Renal pelvis (tissue), 12 donors: ENCODE measurements around the gene KIF7. TPM values are rescaled to one million over a fixed set of nuclear protein-coding genes. Genes with fewer than 3 reads are reported as not detected.
"Not testable (repeated sequence)": the region's sequence is repeated elsewhere in the genome, so short reads cannot be mapped to it uniquely, and the experiment has no call there.

Source experiments
- DNase-seq: peaks from one replicate; pipeline ENCODE4 v3.0.0-alpha.2; 2013
- long read RNA-seq, 16 experiments: transcript quantifications; one replicate each; lab custom pipeline, GENCODE V29; 2026
- polyA plus RNA-seq, 3 donors: library from polyadenylated mRNA; unstranded; fragments of 120-200 nt; gene quantifications; one replicate each; pipeline ENCODE4 v1.2.1, GENCODE V29; 2013; ENCODE audit not compliant: insufficient read length in 3 of 3

Gene KIF7
- 10 to 100 TPM; 13.0 to 17.1 (median 14.1) TPM for polyA plus RNA-seq
- long read RNA-seq, donor 1, result 0 reads
- long read RNA-seq, donor 2, result 0 reads
- long read RNA-seq, donor 3, result 0 reads
- long read RNA-seq, donor 4, result 0 reads
- long read RNA-seq, donor 5, result 0 reads
- long read RNA-seq, donor 6, result 0 reads
- long read RNA-seq, donor 7, result 0 reads
- long read RNA-seq, donor 8, result 0 reads
- long read RNA-seq, donor 9, full-length matches to known transcripts, result 1 of 1 reads
- long read RNA-seq, donor 9, partial matches to known transcripts, result 0 of 1 reads
- long read RNA-seq, donor 9, other reads (novel, unspliced or antisense), result 0 of 1 reads
- long read RNA-seq, donor 10, result 0 reads
- long read RNA-seq, donor 11, result 0 reads
- long read RNA-seq, donor 12, full-length matches to known transcripts, result 1 of 7 reads
- long read RNA-seq, donor 12, partial matches to known transcripts, result 6 of 7 reads
- long read RNA-seq, donor 12, other reads (novel, unspliced or antisense), result 0 of 7 reads
- long read RNA-seq, donor 13, result 0 reads
- long read RNA-seq, donor 14, result 0 reads
- long read RNA-seq, donor 15, result 0 reads
- long read RNA-seq, donor 16, result 0 reads

DNA sequence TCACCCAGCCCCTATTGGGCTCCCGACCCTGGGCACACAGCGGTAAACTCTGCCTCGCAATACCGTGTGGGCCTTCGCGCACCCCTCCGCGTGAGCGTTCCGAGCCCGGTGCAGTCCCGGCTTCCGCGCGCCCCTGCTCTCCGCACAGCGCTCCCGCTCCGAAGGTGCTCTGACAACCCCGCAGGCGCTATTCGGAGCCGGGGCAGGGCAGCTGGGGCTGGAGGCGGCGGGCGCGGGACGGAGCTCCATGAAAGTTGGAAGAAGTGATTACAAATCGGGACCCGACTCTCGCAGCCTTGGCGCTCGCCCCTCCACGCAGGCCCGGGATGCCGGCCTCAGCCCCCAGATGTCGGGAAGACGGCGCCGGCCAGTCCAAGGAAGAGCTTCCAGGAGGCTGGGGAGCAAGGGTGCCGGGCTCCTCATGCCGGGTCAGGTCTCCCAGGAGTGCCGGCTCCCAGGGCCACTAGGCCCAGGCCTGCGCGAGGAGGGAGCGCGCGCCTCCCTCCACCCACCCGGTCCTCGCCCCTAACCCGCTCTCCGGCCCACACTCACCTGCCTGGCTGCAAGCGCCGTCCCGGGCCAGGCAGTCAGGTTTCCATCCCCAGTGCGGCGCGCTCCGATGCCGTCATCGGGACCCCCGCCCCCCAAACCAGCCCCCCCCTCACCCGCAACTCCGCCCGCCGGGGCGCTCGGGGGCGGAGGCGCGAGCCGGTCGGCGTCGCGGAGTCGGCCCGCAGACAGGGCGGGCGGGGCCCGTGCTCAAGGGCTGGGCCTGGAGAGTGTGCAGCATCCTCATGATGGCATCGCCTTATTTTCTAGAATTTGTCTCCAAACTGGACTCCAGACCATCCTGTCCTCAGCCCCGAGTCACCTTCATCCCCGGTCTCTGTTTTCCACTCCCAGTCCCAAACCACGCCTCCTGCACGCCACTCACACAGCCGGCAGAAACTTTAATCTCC lies at the start of gene KIF7:
Gene KIF7, minus strand, starts transcription at position 621 of the 959 bp plus-strand sequence. CDS start 2,537 bp downstream, outside the sequence.
- peak; percentile 76 for DNase-seq

DNA sequence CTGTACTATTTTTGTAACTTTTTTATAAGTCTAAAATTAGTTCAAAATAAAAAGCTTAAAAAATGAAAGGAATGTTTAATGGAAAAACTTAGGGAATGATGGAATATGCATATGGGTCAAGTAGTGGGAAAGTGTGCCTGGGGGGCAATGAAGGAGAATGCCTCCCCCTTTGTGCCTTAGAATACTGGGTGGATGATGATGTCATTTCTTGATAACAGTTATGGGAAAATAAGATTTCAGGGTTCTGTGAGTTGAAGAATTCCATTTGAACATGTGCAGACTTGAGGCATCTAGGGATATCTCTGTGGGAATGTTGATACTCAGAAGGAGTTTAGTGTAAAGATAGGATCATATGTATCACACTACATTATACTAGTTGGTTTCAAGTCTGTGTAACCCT lies 49.1 kb upstream of the KIF7 start:
- no peak for DNase-seq

- DNase-seq, result no peak
Observed at GRCh38 chr15:89695198-89695597, 39.9 kb upstream of the KIF7 start.

- DNase-seq, result no peak
Observed at GRCh38 chr15:89693696-89694095, 38.4 kb upstream of the KIF7 start.

DNA sequence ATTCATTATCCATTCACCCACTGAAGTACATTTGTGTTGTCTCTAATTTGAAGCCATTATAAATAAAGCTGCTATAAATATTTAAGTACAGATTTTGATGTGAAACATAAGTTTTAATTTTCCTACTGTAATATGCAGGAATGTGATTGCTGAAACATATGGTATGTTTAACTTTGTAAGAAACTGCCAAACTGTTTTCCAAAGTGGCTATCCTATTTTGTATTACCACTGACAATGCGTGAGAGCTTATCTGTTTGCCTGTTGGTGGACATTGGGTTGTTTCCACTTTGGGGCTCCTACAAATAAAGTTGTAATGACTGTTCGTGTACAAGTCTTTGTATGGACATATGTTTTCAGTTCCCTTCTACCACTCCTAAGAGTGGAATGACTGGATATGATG lies 37.8 kb upstream of the KIF7 start:
- no peak for DNase-seq

DNA sequence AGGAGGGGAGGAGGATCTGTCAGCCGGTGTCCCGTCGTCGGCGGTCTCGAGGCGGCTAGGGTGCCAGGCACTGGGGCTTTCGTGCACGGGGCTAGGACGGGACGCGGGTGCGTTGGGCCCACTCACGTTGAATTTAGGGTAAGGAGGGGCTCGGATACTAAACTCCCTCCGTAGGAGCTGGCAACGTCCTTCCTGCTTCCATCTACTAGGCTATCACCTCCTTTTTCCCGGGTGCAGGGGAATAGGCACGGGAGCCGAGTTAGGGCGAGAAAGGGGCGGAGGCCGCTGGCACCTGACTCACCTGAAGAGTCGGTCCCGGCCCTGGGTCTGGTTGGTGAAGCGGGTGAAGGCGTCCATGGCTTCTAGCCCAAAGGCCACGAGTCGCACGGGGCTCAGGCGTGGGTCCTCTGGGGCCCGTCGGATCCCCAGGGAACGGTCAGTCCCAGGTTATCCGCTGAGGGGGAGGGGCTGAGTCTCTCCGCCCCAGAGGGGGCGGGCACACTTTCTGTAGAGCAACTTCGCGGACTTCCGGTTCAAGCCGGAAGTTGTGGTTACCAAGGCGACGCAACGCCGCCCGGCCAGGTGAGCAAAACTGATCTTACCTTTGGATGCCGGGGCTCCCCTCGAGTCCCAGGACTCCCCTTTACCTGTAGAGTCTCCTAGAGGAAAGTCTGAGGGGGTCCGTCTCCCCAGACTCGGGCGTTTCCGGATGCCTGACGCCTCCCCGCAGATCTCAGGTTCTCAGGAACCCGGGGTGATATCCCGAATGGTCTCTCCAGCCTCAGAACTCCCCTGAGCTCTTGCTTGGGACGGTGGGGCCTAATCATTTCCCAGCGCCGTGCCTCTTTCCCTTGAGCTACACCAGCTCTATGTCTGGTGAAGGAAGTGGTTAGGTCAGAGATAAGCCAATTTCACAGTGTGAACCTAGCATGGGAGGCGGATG lies 35.3 kb upstream of the KIF7 start, which contains the start of the genes PEX11A and WDR93:
Gene PEX11A, minus strand, starts transcription at position 479 of the 943 bp plus-strand sequence. Its CDS starts 122 bp downstream, at position 357.
Gene WDR93, plus strand, starts transcription at position 536 of the 943 bp plus-strand sequence. CDS start 10,936 bp downstream, outside the sequence.
- peak; percentile 86 for DNase-seq

DNA sequence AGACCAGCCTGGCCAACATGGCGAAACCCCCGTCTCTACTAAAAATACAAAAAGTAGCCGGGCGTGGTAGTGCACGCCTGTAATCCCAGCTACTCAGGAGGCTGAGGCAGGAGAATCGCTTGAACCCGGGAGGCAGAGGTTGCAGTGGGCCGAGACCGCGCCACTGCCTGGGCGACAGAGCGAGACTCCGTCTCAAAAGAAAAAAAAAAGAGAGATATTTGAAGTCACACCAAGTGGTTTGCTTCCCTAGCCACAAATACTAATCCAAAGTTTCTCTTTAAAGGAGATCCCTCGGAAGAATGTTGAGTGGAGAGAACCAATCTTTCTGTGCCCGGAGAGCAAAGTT lies 34.6 kb upstream of the KIF7 start:
- DNase-seq, result not testable (repeated sequence)

GRCh38 chr15:89686522-89686921 lies 31.3 kb upstream of the KIF7 start:
- DNase-seq, result no peak

- no peak for DNase-seq
Observed at GRCh38 chr15:89685995-89686394, 30.7 kb upstream of the KIF7 start.

- no peak for DNase-seq
Observed at GRCh38 chr15:89681146-89681545, 25.9 kb upstream of the KIF7 start.

- no peak for DNase-seq
Observed at GRCh38 chr15:89680282-89680873, 25.1 kb upstream of the KIF7 start.

GRCh38 chr15:89679212-89679611 lies 23.9 kb upstream of the KIF7 start, which contains the start of gene PLIN1:
TSS of gene PLIN1 (minus strand) at chr15:89679367. CDS start at chr15:89677489, 1,878 bp downstream.
- no peak for DNase-seq

DNA sequence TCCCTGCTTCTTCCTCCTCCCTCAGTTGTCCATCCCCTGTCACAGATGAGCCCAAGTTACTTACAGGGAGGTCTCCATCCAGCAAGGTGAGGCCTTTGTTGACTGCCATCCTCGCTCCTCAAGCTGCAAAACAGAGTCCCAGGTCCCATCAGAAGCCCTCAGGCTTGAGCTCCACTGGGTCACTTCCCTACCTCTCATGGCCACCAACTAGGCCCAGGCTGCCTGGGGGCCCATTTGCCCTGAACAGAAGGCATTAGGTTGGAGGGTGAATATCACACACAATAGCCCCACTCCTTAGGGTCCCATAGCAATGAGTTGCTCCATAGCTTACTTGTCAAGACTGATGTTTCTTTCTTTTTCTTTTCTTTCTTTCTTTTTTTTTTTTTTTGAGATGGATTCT lies 22.1 kb upstream of the KIF7 start:
- no peak for DNase-seq

DNA sequence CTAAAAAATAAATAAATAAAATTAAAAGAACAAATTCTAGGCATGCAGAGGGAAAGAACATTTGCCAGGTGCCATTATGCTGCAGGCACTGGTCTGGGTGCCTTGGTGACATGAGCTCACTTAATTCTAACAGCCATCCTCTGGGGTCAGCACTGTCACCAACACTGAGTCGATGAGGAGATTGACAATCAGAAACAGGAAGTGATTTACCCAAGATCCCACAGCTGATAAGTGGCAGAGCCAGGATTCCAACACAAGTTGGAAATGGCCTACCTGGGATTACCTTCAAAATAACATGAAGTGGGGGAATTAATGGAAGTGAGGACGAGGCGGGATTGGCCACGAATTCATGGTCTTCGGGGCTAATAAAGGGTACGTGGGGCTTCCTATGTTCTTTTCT lies 20.3 kb upstream of the KIF7 start:
- no peak for DNase-seq

GRCh38 chr15:89674526-89674925 lies 19.3 kb upstream of the KIF7 start:
- DNase-seq, result no peak

DNA sequence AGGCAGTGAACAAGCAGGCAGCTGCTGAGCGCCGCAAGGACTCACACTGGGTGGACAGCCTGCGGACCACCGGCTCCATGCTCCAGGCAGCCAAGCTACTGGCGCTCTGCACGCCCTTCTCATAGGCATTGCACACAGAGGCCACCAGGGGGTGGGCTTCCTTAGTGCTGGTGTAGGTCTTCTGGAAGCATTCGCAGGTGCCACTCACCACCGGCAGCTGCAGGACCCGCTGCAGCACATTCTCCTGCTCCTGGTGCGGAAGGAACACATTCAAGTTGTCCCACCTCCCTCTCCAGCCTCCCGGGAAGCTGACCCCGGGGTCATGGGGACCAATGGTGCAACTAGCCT lies 17.9 kb upstream of the KIF7 start:
- no peak for DNase-seq

DNA sequence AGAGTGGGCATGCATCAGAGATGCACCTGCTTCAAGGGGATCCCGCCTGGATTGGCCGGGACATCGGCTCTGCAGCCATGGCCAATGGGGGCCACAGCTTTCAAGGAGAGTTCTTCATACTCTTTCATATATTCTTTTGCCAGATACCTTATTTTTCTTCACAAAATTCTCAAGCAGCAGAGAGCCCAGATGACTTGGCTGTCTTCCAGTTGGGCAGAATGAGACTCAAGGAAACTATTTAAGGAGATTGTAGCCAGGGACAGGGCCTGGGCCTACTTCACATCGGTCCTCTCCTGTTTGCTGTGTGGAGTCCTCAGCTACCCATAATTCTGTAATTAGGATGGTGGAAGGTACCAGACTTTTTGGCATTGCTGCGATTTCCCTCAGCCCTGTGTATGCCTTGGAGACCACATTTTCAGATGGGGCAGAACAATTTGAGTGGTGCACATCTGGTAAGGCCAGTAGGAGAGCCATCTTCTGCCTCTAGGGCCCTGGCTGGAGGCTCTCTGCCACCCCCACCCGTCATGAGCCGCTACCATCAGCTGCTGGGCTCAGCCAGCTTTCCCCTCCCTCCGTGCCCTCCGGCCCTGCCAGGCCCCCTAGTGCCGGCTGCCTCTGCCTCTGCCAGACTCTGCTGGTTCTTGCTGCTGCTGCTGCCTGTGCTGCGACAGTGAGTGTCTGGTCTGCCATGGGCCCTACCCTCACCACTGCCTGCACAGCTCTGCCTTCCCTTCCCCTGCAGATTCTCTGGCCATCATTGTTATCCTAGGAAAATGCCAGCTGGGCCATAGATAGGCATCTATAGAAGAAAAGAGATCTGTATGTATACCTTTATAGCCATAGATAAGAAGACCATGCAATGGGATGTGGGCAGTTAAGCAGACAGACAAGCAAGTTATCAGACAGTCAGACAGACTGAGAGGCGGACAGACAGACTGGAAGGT lies 17.2 kb upstream of the KIF7 start:
- DNase-seq, result no peak

- no peak for DNase-seq
Observed at GRCh38 chr15:89671687-89672086, 16.4 kb upstream of the KIF7 start.

DNA sequence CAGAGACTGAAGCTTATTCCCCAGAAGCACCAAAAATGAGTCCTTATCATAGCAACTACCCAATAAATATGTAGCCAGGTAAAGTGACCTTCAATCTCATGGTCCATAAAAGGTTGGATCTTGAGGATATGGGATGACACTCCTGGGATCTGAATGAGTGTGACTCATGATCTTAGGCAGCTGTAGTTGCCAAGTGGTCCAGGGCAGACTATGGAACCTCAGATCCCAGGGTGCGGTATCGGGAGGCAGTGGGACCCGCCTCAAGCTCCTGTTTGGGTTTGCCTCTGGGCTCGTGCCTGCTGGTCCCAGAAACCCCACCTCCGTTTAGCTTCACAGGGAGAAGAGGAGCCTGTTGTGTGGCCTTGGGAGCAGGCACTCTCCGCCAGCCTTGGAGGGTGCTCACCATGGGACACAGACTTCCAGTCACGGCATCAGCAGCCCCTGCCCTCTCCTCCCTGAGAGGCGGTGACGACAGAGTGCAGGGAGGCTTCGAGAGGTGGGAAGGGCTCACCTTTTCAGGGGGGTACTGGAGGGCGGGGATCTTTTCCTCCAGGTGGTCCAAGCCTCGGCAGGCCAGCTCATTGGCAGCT lies 15.8 kb upstream of the KIF7 start:
- DNase-seq, result no peak
